GM21526 (cell line): ENCODE data around the gene FRAS1.
"Not testable (repeated sequence)": the region's sequence is repeated elsewhere in the genome, so short reads cannot be mapped to it uniquely, and the experiment has no call there.

Experiments used
- ATAC-seq: cut with Tn5 transposase; IDR thresholded peaks from one replicate; pipeline ENCODE4 v1.9.1; 2021; ENCODE audit warnings: moderate library complexity; ENCODE audit not compliant: unreplicated experiment, low FRiP score

Gene FRAS1

DNA sequence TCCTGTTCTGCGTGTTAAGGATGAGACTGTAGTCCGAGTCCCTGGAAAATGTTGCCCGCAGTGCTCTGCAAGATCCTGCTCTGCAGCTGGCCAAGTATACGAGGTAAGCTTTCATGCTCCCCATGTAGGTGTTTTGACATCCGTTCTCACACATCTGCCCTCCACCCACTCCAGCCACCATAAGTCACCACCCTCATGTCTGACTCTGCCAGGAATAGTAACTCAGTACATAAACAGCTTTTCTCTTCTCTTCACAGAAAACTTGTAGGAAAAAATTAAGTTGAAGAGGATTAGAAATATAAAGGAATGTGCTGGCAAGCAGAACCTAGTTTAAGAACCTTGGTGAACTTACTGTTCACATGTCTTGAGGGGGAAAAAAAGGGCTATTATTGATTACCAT is 207.9 kb downstream of the FRAS1 start:
- ATAC-seq, result no peak

DNA sequence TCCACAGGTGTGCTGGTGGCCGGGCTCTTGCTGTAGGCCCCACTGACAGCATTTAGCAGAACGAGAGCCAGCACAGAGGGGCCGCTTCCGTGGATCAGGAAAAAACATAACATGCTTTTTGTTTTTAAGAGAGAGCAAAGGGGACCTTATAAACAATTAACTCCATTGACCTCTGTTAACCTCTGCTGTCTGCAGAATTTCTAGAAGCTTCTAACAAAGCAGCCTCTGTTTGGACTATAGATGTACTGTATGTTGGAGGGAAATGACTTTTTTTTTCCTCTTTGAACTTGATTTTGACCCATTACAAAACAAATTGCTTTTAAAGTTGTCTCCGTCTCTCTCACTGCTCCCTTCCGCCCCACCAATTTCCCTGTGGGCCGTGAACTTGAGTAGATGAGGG is 210.7 kb downstream of the FRAS1 start:
- ATAC-seq, result no peak

DNA sequence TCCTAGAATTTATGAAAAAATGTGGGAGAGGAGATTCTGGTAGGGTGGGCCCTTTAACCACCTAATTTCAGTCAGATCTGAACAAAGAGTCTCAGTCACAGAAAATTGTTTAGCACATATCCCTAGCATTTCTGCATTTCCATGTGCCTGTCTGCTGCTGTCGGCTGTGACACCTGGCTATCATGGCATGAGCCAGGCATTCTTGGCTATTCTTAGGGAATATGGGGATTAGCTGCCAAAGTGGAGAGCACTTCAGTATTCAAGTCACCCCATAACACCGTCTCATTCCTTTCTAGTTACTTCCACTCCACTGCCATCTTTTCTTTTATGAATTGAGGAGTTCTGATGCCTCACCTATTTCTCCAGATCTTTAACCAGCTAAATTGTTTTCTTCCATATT is 211.5 kb downstream of the FRAS1 start:
- ATAC-seq, result no peak

GRCh38 chr4:78275450-78275849 is 218.3 kb downstream of the FRAS1 start:
- ATAC-seq, result not testable (repeated sequence)

- no peak for ATAC-seq
Observed at GRCh38 chr4:78286281-78286680, 229.2 kb downstream of the FRAS1 start.

DNA sequence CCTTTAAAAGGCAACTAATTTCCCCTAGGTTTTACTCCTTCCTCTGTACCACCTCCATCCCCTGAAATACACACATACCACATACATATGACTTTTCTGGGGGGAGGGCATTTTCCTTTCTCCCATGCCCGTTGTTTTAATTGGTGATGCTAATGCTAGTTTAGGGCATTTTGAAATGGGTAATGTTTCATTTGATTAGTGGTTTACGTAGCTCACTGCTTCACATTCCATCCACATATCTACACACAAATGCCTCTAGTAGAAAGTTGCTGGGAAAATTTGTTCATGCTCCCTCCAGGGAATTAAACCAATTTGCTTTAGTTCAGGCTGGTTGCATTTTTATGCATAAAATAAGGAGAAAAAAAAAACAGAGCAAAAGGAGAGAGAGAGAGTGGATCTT is 231.2 kb downstream of the FRAS1 start:
- no peak for ATAC-seq

DNA sequence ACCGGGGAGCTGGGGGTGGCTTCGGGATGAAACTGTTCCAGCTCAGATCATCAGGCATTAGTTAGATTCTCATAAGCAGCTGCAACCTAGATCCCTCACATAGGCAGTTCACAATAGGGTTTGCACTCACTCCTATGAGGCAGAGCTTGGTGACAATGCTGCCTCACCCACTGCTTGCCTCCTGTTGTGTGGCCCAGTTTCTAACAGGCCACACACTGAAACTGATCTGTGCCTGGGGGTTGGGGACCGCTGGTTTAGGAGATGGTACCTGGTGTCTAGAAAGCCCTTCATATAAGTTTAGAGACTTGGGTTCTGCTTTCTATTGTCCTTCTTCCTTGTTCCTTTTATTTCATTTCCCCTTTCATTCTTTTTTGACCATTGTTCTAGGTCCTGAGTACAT is 234.2 kb downstream of the FRAS1 start:
- ATAC-seq, result no peak

GRCh38 chr4:78292341-78292740 is 235.2 kb downstream of the FRAS1 start:
- no peak for ATAC-seq

DNA sequence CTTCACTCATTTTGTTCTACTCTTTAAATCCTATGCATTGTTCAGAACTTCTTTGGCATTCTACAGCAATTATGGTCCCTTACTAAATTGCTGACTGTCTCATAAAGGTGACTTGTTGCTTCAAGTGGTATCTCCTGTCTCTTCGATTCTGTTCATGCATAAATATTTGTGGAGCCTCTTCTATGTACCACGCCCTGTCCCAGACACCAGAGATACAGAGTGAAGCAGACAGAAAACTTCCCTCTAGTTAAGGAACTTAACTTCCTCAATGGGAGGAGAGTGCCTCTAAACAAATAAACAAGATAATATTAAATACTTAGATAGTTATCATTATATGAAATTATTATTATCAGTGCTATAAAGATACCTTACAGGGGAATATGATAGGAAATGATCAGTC is 235.7 kb downstream of the FRAS1 start:
- ATAC-seq, result no peak

- ATAC-seq, result no peak
Observed at GRCh38 chr4:78293348-78293747, 236.2 kb downstream of the FRAS1 start.

GRCh38 chr4:78293821-78294301 is 236.7 kb downstream of the FRAS1 start:
- ATAC-seq, result no peak

DNA sequence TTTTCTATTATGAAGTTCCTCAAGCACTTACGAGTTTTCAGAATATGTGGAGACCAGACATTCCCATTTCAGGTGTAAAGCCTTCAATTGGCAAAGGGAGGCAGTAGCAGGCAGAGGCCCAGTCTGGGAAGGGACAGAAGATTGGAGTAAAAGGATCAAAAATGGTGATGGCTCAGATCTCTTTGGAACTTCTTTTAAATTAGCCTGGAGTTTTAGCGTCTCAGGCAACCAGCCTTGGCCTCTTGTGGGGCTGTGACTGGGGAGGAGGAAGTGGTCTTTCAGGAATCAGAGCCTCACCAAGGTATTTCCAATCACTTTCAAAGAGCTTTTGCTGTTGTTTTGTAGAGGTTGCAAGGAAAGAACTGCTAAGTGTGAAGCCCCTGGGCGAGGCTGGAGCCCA is 239.1 kb downstream of the FRAS1 start:
- no peak for ATAC-seq

DNA sequence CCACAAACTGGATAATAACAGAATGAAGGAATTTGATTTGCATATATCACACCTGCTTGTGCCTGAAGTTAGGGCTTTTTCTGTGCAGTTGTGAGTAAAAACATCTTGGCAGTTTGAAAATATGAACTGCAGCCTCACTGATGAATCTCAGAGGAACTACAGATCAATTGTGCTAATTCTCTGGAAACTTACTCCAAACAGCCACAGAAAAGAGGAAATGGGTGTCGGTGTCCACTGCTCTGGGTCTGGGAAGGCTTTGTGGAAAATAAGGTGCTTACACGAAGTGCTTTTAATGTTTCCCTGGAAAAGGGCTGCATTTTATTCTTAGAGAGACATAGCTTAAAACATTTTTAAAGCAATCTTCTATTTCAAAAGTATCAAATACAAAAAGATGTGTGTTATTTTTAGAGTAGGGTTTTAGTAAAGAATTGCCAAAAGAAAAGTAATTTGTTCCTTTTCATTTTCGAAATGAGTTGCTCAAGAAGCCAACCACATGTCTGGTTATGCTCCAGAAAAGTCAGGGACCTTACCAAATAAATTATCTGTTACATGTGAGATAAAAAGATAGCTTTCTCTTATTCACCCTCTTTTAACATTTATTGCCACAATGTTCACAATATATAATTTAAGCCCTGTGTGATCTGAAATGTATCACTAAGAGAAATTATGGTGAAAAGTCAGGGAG is 240.1 kb downstream of the FRAS1 start:
- no peak for ATAC-seq

GRCh38 chr4:78298618-78299017 is 241.5 kb downstream of the FRAS1 start:
- ATAC-seq, result no peak

- ATAC-seq, result no peak
Observed at GRCh38 chr4:78299565-78299972, 242.4 kb downstream of the FRAS1 start.

GRCh38 chr4:78307263-78307662 is 250.1 kb downstream of the FRAS1 start:
- not testable (repeated sequence) for ATAC-seq

DNA sequence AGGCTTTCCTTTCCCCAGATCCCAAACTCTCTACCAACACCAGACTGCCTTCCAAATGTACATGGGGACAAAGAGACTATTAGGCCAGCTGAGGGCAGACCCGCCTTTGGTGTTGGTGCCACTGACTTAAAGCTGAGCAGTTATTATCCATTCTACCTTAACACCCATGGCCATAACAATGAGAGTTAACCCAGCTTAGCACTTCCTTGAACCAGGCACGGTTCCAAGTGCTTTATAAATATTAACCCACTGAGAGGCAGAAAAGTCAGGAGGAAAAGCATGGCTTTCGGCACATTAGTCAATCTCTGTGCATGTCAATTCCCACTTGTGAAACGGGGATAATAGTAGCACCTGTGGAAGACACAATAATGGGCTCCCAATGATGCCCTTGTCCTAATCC is 251.4 kb downstream of the FRAS1 start:
- no peak for ATAC-seq

DNA sequence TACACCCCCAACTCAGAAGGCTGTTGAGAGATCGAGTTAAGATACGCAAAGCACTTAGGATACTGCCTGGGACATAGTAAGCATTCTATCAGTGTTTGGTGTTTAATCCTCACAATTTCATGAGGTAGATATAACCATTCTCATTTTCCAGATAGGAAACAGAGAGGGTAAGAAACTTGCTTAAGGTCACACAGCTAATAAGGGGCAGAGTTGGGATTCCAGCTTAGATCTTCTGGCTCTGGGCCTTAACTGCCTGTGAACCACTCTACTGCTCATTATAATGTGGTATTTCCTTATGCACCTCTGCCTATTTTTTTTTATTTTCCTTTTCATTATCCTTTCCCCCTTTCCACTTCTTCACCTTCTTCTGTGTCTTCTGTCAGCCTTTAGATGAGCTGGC is 252.2 kb downstream of the FRAS1 start:
- ATAC-seq, result no peak

DNA sequence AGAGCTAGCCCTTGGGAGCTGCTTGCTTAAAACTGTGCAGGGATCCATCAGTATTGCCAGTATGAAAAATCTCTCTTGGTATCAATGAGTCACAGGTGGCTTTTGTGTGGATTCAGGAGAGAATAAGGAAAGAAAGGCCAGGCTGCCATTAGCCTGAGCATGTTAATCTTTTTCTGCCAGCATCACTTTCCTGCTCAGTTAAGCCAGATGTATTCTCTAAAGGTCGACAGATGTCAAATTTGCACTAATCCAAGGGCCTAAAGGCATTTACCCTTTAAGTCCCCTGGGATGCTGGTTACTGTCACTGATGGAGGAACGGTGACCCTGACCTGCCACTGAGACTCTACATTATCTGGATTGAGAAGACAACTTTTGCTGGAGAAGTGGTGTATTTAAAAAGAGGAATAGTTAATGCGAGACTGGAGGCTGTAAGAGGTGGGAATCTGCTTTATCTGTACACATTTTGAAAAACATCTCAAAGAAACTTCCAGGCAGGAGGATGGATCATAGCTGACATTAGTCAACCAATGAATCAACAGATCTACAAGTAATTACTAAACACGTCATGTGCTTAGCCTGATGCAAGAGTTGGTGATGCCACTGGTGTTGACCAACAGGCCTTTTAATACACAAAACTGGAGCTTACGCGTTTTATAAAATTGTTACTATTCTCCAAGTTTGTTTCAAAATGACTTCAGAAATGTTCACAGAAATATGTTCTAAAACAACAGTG is 253.1 kb downstream of the FRAS1 start:
- no peak for ATAC-seq

- ATAC-seq, result no peak
Observed at GRCh38 chr4:78310740-78311115, 253.6 kb downstream of the FRAS1 start.

- ATAC-seq, result no peak
Observed at GRCh38 chr4:78311306-78311705, 254.2 kb downstream of the FRAS1 start.
